H1 (cell line): ENCODE results near the gene FBXO47. TPM values are rescaled to one million over a fixed set of nuclear protein-coding genes. Genes with fewer than 3 reads are reported as not detected.

Experiments
- CHD2 ChIP-seq: IDR thresholded peaks from 2 replicates; pipeline ENCODE4 v1.6.1; 2012; ENCODE audit warnings: low read length, improper control_type of control experiment
- CHD7 ChIP-seq: fragments of 300-600 bp; sonication (generic); IDR thresholded peaks from 2 replicates; pipeline ENCODE4 v1.7.1; 2012; ENCODE audit warnings: low read length, moderate library complexity, mild to moderate bottlenecking, inconsistent platforms; ENCODE audit not compliant: insufficient replicate concordance
- CREB1 ChIP-seq: IDR thresholded peaks from 2 replicates; pipeline ENCODE4 v1.6.1; 2012; ENCODE audit warnings: inconsistent platforms
- MAFK ChIP-seq: IDR thresholded peaks from 2 replicates; pipeline ENCODE4 v1.6.1; 2012; ENCODE audit warnings: low read depth, mild to moderate bottlenecking, improper control_type of control experiment, low read length
- MAX ChIP-seq: IDR thresholded peaks from 2 replicates; pipeline ENCODE4 v1.6.1; 2012; ENCODE audit warnings: inconsistent platforms
- POU5F1 ChIP-seq: IDR thresholded peaks from 2 replicates; pipeline ENCODE4 v1.6.1; 2011; ENCODE audit warnings: low read depth, mild to moderate bottlenecking, low read length, moderate library complexity
- SP2 ChIP-seq: IDR thresholded peaks from 2 replicates; pipeline ENCODE4 v1.6.1; 2012; ENCODE audit warnings: mild to moderate bottlenecking, low read length, inconsistent platforms
- USF2 ChIP-seq: IDR thresholded peaks from 2 replicates; pipeline ENCODE4 v1.6.1; 2011; ENCODE audit warnings: low read length, improper control_type of control experiment
- YY1 ChIP-seq: IDR thresholded peaks from 2 replicates; pipeline ENCODE4 v1.6.1; 2011; ENCODE audit warnings: low read depth, mild to moderate bottlenecking, low read length
- polyA plus RNA-seq, 7 experiments: library from polyadenylated mRNA; depleted of rRNA in 3 of 7; stranded (reverse) in 5 of 7; unstranded in 2 of 7; fragments of >200 nt in 5 of 7; fragments of 200-250 nt in 2 of 7; gene quantifications; 1 replicate in 5 of 7; 2 replicates in 1 of 7; 4 replicates in 1 of 7; pipeline versions ENCODE4 v1.2.1 to v1.2.3, GENCODE V29; 2011 to 2013; ENCODE audit warnings: missing spikeins in 2 of 7, mixed read lengths in 2 of 7
- total RNA-seq: library from RNA; stranded (reverse); fragmentation: NEBNext Ultra II Directional; extraction: Animal tissue kit (Norgen Biotek cat#: 25700); gene quantifications from 2 replicates; pipeline ENCODE4 v1.2.1, GENCODE V29; 2021

The FBXO47 gene
- total and polyA plus RNA-seq, 2 of the 8 experiments (the other 6 are each of a cell fraction or from before 2014, with no cell fraction given): not detected

GRCh38 chr17:38958756-38959155 lies 8.4 kb downstream of the FBXO47 start (continued):
- TF ChIP-seq CHD7: no peak
- TF ChIP-seq YY1: no peak
- TF ChIP-seq MAFK: no peak
- TF ChIP-seq SP2: no peak
- no peak for TF ChIP-seq POU5F1
- no peak for TF ChIP-seq MAX
- TF ChIP-seq CHD2: no peak
- TF ChIP-seq USF2: no peak
- no peak for TF ChIP-seq CREB1
